GM19099 (cell line): Measurements from ENCODE around the gene IGSF22.

ENCODE experiments used
- POLR2A ChIP-seq: IDR thresholded peaks from 3 replicates; pipeline ENCODE4 v1.6.1; 2011; ENCODE audit warnings: low read depth; ENCODE audit not compliant: insufficient read length; ENCODE audit errors: extremely low read depth

The IGSF22 gene

DNA sequence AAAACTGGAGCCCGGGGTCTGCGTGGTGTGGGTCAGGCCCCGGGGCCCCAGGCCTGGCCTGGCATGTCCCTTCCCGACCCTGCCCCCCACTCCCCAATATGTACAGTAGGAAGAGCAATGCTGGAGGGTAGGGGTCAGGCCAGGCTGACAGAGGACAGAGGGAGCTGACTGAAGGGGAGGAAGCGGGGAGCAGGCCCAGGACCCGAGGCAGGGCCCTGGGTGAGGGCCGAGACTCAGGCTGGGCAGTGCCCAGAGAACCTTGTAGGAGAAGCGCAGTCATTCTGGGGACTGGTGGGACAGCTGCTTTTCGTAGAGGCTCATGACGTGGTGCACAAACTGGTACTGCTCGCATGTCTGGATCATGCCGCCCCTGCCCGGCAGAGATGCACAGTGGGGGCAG is 2.7 kb upstream of the IGSF22 start:
- TF ChIP-seq POLR2A = no peak

DNA sequence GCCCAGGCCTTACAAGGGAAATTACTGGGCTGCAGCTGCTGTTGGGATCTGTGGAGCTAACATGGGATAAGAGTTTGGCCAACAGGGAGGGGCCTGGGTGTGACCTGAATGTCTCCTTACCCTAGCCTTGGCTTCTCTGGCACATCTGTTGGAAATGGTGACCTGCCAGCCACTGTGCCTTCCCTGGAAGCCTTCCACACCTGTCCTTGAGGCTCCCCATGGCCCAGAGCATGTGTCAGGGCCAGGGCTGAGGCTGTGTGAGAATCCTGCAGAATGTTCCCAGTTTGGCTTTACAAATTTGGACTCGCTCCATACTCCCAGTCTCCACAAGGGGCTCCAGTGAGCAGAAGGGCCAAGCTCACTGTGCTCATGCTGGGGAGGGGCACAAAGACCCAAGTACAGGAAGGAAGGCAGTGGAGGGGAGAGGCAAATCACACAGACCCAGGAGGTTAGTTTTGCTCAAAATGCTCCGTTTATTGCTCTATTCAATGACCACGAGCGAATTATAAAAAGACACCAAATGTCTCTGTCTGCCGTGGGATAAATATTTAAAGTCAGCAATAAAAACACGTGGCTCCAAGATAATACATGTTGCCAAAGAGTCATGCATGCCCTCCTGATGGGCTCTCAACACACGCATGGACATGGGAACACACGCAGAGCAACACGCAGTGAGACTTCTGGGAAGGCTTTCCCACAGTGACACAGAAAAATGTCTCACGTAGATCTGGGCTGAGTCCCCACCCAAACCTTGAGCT is 1.7 kb upstream of the IGSF22 start:
- no peak for TF ChIP-seq POLR2A

DNA sequence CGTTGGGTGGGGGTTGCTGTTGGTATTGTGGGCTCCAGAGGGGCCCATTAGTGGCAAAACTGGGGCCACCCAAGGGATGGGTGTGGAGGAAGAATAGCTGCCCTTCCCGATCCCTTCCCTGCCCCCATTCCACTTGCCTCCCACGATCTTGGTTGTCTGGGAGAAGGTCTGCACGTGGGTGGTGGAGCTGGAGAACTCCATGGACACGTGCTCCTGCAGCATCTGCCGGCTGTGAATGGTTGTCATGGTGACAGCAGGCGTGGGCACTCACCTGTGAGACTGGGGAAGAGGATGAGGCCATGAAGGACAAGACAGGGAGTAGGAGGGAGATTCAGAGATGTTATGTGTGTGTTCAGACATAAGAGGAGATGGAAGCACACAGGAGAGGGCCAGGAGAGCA is 2.0 kb downstream of the IGSF22 start:
- no peak for TF ChIP-seq POLR2A

DNA sequence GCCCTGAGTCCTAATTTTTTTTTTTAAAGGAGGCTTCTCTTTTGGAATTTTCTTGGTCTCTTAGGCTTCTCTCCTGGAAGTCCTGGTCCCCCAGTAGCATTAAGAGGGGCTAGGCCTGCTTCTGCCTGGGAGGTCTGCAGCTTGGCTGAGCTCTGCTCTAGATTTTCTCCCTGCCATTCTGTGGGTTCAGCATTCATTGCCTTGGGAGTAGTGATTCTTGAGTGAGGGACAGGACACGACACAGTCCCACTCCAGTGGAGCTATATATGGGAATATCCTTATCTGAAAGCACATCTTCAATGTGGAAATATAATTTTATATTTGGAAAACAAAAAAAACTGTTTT is 3.7 kb downstream of the IGSF22 start:
- TF ChIP-seq POLR2A = no peak

DNA sequence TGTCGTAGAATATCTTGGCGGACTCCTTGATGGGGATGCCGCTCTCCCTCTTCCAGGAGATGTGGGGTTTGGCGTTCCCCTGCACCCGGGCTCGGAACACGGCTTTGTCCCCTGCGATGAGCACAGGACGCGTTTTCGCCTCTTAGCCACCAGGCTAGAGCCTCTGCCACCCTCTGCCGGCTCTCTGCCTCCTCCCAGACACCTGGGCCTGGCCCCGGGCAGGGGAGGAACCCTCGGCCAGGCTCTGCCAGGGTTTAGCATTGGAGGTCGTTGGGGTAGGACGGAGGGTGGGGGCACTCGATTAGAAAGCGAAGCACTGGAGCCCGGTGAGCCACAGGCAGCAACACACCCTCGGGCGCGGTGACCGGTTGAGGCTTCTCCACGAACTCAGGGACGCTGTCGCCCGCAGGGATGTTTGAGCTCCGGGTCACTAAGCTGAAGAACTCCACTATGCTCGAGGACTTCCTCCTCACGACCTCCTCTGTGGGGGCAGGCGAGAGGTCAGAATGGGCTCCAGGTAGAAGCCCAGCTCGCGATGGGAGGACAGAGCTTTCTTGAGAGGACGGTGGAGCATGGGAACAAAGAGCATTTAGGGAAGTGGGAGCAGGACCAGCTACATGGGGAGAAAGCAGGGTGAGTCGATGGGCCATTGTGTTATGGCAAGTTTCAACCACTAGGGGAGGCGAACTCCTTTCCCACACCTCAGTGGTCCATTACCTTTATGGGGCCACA is 4.3 kb downstream of the IGSF22 start:
- TF ChIP-seq POLR2A = no peak

DNA sequence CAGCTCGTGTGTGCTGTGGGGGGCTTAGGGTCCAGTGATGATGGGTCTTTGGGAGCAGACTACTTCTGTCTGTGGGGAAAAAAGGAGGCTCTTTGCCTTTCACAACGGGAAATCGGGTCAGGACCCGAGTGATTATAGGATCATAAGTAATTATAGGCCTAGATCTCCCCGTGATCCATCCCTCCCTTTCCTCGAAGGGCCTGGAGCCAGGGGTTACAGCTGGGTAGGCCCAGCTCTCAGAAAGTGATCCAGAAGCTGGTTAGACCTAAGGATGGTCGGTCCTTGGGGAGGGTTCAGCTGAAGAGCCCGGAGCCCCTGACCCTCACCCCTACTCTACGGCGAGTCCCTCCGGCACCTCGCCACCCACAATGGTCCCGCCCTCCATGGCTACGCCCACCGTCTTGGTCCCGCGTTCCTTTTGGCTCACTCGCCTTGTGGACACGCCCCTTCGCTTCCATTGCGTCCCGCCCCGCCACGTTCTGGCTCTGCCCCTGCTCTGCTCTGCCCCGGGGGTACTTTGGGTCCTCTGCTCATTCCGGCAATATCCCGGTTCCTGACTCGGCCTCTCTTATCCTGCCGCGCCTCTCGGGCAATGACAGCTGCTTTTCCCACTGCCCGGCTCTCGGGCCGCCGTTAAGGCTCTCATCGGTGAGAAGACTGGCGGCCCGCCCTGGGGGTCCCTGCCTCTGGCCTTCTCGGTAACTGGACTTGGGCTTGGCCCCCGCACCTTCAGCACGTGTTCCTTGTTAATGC is 5.0 kb downstream of the IGSF22 start:
- TF ChIP-seq POLR2A = no peak

DNA sequence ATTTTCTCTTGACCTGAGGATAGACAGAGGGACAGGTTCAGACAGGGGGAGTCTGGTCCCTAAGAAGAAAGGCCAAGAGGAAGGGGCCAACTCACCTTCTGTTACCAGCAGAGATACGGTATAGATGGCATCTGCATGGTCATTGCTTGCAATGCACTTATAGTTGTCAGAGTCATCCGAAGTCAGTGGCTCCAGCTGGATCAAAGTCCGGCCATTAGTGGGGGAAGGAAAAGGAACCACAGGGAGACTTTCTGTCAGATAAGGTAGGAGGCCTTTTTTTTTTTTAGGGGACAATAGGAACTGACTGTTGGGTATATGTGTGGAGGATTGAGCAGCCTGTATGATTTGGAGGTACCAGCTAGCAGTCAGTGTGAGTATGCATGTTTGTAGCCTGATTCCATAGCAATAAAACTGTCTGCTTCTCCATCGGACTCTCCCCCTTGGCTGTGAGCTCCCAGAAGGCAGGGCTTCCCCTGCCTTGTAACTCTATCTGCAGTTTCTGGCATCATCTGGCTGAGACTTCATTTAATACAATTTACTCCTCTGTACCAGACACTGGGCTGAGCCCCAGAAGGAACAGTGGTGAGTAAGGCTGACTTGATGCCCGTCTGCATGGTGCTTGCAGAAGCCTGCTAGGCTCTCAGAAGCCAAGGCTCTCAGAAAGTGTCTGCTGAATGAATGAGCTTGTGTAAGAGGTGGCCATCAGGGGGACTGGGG is 5.7 kb downstream of the IGSF22 start:
- TF ChIP-seq POLR2A = no peak

DNA sequence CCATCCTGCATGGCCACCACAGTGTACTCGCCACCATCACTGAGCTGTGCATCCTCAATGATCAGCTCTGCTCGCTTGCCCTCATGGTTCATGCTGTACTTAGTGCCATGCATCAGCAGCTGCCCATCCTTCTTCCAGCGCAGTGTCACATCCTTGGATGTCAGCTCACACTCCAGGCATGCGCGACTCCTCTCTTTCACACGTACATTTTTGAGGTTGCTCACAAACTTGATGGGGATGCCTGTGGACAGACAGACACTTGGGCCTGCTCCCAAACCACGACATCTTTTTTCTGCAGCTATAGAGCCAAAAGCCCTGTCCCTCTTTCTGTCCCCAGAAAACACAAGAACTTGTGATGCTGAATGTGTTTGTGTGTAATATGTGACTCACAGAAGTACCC is 10.5 kb downstream of the IGSF22 start:
- TF ChIP-seq POLR2A = no peak

DNA sequence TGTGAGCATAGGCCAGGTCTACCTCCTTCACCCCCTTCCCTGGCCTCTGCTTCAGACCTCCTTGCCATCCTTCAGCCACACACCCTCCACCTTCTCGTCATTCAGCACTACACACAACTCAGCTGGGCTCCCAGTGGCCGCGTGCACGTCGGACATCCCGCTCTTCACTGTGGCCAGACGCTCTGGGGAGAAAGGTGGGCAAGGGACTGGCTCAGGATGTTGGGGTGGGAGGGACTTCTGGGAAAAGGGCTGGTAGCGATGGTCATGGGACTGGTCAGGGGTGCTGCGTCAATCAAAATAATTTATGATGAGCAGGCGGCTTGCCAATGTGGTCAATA is 11.6 kb downstream of the IGSF22 start:
- no peak for TF ChIP-seq POLR2A

DNA sequence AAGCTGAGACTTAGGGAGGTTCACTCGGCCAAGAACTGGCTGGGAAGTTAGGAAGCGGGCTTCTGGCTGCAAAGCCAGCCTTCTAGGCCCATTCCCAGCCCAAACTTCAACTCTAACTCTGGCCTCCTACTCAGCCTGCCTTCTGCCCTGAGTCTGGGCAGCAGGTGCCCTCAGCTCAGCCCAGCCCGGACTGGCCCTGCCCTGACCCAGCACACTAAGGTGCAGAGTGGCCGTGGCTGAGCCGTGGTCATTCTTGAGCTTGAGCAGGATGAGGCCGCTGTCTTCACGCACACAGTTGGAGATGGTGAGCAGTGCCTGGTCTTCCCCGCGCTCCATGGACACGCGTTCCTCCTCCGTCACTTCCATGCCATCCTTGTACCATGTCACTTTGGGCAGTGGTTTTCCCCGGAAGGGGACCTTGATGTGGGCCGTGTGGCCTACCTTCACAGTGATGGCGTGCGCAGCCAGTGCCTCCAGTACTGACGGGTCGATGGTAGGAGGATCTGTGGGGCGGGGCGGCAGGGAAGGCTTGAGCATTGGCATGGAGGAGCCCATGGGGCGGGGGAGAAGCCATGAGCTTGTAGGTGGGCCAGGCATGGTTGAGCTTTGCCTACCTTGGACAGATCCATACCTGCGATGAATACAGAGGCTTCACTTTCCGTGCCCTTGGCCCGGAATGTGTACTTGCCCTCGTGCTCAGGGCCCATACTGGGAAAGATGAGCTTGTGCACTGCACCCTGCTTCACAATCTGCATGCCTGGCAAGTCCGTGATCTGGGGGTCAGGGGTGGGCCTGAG is 12.1 kb downstream of the IGSF22 start:
- TF ChIP-seq POLR2A = no peak

DNA sequence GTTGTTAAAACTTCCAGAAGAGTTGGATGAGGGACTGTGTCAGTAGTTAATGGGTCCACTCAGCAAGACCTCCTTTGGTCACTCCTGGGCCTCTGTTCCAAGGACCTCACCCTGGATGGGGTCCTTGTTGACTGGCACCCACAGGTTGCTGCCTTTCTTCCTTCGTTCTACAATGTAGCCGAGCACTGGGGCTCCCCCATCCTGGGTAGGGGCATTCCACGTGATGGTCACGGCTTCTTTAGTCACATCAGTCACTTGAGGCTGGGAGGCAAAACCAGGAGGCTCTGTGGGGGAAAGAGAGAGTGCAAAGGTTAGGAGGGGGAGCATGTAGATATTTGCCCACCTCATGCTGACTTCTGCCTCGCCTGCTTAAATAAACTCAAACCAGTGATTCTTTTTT is 15.4 kb downstream of the IGSF22 start:
- no peak for TF ChIP-seq POLR2A

DNA sequence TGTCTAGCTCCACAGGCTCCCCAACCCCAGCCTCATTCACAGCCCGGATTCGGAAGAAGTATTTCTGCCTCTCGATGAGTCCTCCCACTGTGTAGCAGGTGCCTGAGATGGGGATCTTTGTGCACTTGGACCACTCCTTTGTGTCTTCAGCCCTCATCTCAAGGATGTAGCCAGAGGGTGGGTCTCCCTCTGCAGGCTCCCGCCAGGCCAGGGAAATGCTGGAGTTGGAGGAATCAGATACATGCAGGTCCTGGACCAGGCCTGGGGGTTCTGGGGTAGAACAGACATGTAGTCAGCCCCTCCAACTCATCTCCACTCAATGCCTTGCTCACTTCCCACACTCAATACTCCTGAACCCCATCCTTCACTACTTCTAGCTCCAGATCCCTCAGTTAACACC is 16.6 kb downstream of the IGSF22 start:
- TF ChIP-seq POLR2A = no peak

DNA sequence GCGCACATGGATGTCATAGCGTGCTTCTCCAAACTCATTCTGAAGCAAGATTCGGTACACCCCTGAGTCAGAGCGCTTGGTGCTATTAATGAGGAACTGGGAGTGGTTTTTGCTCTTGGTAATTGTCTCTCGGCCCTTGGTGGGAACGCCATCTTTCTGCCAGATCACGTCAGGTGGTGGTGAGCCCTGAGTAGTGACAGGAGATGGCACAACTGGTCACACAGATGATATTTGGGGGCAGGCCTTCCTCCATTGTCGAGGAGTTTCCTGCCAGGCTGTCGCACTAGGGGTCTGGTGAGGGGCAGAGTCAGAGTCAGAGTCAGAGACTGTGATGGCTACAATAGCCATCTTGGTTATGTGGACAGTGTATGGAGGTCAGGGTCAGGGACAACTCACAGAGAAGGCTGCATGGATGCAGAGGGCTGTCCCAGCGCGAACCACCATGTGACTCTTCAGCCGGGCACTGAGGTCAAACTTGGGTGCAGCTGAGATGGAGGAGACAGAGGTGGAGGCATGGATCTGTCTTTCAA is 18.1 kb downstream of the IGSF22 start:
- no peak for TF ChIP-seq POLR2A

DNA sequence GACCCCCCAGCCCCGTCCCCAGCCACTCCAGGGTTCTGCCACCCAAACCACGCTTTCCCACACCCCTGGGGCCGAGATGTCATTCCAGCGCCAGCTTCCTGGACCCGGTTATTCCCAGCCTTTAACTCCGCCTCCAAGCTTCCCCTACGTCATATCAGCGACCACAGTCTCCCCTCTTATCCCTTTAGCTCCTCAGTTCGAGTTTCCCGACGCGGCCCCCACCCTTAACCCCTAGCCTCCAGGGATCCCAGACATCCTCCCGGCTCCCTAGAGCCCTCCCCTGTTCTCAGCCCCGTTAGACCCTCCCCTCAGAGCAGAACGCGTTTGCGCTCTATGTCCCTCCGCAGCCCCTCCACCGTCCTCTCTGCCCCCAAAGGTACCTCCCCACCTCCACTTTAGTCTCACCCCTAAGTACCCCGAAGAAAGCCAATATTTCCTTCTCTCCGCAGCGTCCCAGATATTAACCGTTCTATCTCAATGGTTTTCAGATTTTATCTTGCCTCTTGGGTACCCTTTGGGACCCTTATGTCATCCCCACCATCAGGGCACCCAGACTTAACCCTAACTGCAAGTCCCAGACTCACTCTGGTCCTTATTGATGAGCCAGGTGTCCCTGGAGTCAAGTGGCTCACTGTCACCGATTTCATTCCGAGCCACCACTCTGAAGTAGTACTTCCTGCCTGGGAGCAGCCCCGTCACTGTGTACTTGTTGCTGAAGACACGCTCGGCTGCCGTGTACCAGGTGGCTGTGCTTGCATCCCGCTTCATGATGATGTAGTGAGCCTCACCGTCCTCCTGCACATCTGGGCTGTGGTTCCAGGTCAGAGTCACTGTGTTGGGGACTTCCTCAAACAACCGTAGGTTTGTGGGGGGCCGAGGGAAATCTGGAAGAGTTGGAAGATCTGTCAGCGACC is 19.4 kb downstream of the IGSF22 start:
- no peak for TF ChIP-seq POLR2A
